KMS-11 (cell line): ENCODE data around the gene MECR.
"Not testable (repeated sequence)": the region's sequence is repeated elsewhere in the genome, so short reads cannot be mapped to it uniquely, and the experiment has no call there.

ENCODE experiments used
- H2AFZ ChIP-seq: fragments of 200-600 bp; sonication (generic); 2 replicates; pipeline ENCODE4 v1.6.1; 2016; ENCODE audit warnings: antibody characterized with exemption, mixed run types, low read depth
- H3K27ac ChIP-seq: fragments of 200-600 bp; sonication (generic); 2 replicates; pipeline ENCODE4 v1.6.1; 2016; ENCODE audit warnings: mild to moderate bottlenecking, mixed run types
- H3K27me3 ChIP-seq: fragments of 200-600 bp; sonication (generic); 2 replicates; pipeline ENCODE4 v1.6.1; 2017; ENCODE audit warnings: mild to moderate bottlenecking, low read depth, mixed run types, moderate library complexity; ENCODE audit not compliant: insufficient read depth
- H3K36me3 ChIP-seq: fragments of 200-600 bp; sonication (generic); 2 replicates; pipeline ENCODE4 v1.6.1; 2017; ENCODE audit warnings: mild to moderate bottlenecking, mixed run types; ENCODE audit not compliant: insufficient read depth
- H3K4me1 ChIP-seq: fragments of 200-600 bp; sonication (generic); 2 replicates; pipeline ENCODE4 v1.6.1; 2016; ENCODE audit warnings: mild to moderate bottlenecking, low read depth, mixed run types; ENCODE audit not compliant: poor library complexity, severe bottlenecking
- H3K4me2 ChIP-seq: fragments of 200-600 bp; sonication (generic); 2 replicates; pipeline ENCODE4 v1.7.0; 2016; ENCODE audit warnings: mild to moderate bottlenecking, mixed run types
- H3K4me3 ChIP-seq: fragments of 200-600 bp; sonication (generic); IDR thresholded peaks from 2 replicates; pipeline ENCODE4 v1.6.1; 2017; ENCODE audit warnings: low read depth, low read length, mixed read lengths; ENCODE audit not compliant: insufficient read depth
- H3K79me2 ChIP-seq: fragments of 200-600 bp; sonication (generic); 2 replicates; pipeline ENCODE4 v1.6.1; 2016; ENCODE audit warnings: low read depth, mixed run types; ENCODE audit not compliant: insufficient read depth
- H3K9ac ChIP-seq: fragments of 200-600 bp; sonication (generic); 2 replicates; pipeline ENCODE4 v1.6.1; 2016; ENCODE audit warnings: mild to moderate bottlenecking, mixed run types
- H4K20me1 ChIP-seq: fragments of 200-600 bp; sonication (generic); 2 replicates; pipeline ENCODE4 v1.6.1; 2016; ENCODE audit warnings: mild to moderate bottlenecking, mixed run types; ENCODE audit not compliant: insufficient read depth
- CTCF ChIP-seq: fragments of 200-600 bp; sonication (generic); conservative IDR thresholded peaks from 2 replicates; pipeline ENCODE4 v1.6.1; 2017; ENCODE audit warnings: low read depth, mild to moderate bottlenecking, antibody characterized with exemption, low read length, moderate library complexity, mixed read lengths

Gene MECR

GRCh38 chr1:29159773-29160172 lies 71.0 kb downstream of the MECR start:
- Histone ChIP-seq H3K4me1 (no peaks in the 10 kb centered on the region), H3K27me3 (no peaks in the 10 kb centered on the region), H3K27ac (no peak overlapping the region), H4K20me1 (peaks cover 17% of the 10 kb centered on the region), H3K4me2 (no peak overlapping the region), H3K9ac (no peak overlapping the region), H3K4me3 (no peak overlapping the region), H3K79me2 (peaks cover 47% of the 10 kb centered on the region), H3K36me3 (no peaks in the 10 kb centered on the region; the same call in 1 of the 2 replicates), H2AFZ (no peak overlapping the region)
- TF ChIP-seq CTCF, result no peak

- Histone ChIP-seq H3K9ac (no peak overlapping the region), H4K20me1 (peaks cover 6% of the 10 kb centered on the region; the same call in 1 of the 2 replicates), H2AFZ (no peak overlapping the region), H3K27ac (no peak overlapping the region), H3K79me2 (peaks cover 26% of the 10 kb centered on the region; the same call in 1 of the 2 replicates), H3K4me2 (no peak overlapping the region), H3K36me3 (peaks cover 4% of the 10 kb centered on the region; the same call in 1 of the 2 replicates), H3K4me3 (no peak overlapping the region), H3K27me3 (no peaks in the 10 kb centered on the region), H3K4me1 (no peaks in the 10 kb centered on the region)
- TF ChIP-seq CTCF, result no peak
Measured at GRCh38 chr1:29157269-29157601, 73.5 kb downstream of the MECR start.

GRCh38 chr1:29156543-29157268 lies 74.0 kb downstream of the MECR start:
- Histone ChIP-seq H3K4me3 (no peak overlapping the region), H2AFZ (no peak overlapping the region), H3K4me2 (no peak overlapping the region), H3K9ac (no peak overlapping the region), H3K79me2 (peaks cover 23% of the 10 kb centered on the region; the same call in 1 of the 2 replicates), H3K27ac (no peak overlapping the region), H3K27me3 (no peaks in the 10 kb centered on the region), H3K4me1 (no peaks in the 10 kb centered on the region), H4K20me1 (peaks cover 6% of the 10 kb centered on the region; the same call in 1 of the 2 replicates), H3K36me3 (peaks cover 9% of the 10 kb centered on the region; the same call in 1 of the 2 replicates)
- TF ChIP-seq CTCF, result no peak

GRCh38 chr1:29152046-29152805 lies 78.5 kb downstream of the MECR start:
- H4K20me1 ChIP-seq, result no peaks in the 10 kb centered on the region
- no peaks in the 10 kb centered on the region for H3K27me3 ChIP-seq
- H3K4me1 ChIP-seq, result no peaks in the 10 kb centered on the region
- peaks cover 9% of the 10 kb centered on the region; the same call in 1 of the 2 replicates for H3K79me2 ChIP-seq
- H3K4me2 ChIP-seq, result no peak overlapping the region
- no peak overlapping the region for H3K9ac ChIP-seq
- TF ChIP-seq CTCF, result no peak
- H3K27ac ChIP-seq, result no peak overlapping the region
- no peak overlapping the region for H3K4me3 ChIP-seq
- H3K36me3 ChIP-seq, result peaks cover 34% of the 10 kb centered on the region; the same call in 1 of the 2 replicates
- H2AFZ ChIP-seq, result no peak overlapping the region

GRCh38 chr1:29150346-29150745 lies 80.4 kb downstream of the MECR start:
- H3K27me3 ChIP-seq, H3K9ac ChIP-seq, H3K27ac ChIP-seq, H3K4me2 ChIP-seq, H2AFZ ChIP-seq, H3K4me1 ChIP-seq, H3K79me2 ChIP-seq, H3K4me3 ChIP-seq, H4K20me1 ChIP-seq: not testable (repeated sequence)
- peaks cover 34% of the 10 kb centered on the region; the same call in 1 of the 2 replicates for H3K36me3 ChIP-seq
